K562 (cell line): Measurements from ENCODE around the gene SH3D19. TPM values are rescaled to one million over a fixed set of nuclear protein-coding genes. Genes with fewer than 3 reads are reported as not detected.

Experiments
- ATAC-seq: fragments of 200-7000 bp; cut with Tn5 transposase; 3 replicates; pipeline ENCODE4 v1.9.1; 2020; ENCODE audit warnings: moderate library complexity
- BruUV-seq: library from RNA; stranded (reverse); fragments of 400-500 nt; replicated peaks from 2 replicates; lab custom pipeline; 2021; lab: Mats Ljungman, UMichigan
- CTCF ChIA-PET: fragments of 300-600 bp; formaldehyde crosslinking; extraction: SDS; loops from one replicate; lab custom pipeline; 2021; ENCODE audit warnings: low intra/inter-chr PET ratio; lab: Yijun Ruan, JAX
- POLR2A ChIA-PET: fragments of 300-600, 350-650 bp; sonication (Branson Sonifier 250); formaldehyde crosslinking; extraction: SDS; loops from one replicate; lab custom pipeline; 2021; ENCODE audit warnings: antibody characterized with exemption, inconsistent platforms; lab: Yijun Ruan, JAX
- DNase-seq, 4 experiments: peaks; one replicate each; pipeline versions ENCODE4 v3.0.0 to v3.0.0-alpha.2; 2011 to 2018; ENCODE audit warnings: low spot score in 3 of 4, mixed read lengths in 3 of 4; ENCODE audit errors: extremely low read depth in 1 of 4
- FAIRE-seq: peaks from 2 replicates; lab custom pipeline; 2011; peaks lifted over from hg19 to GRCh38; lab: Jason Lieb, UNC
- H2AFZ ChIP-seq: 2 replicates; pipeline ENCODE4 v1.6.0; 2011; ENCODE audit warnings: low read depth, low read length, control low read depth, inconsistent platforms
- H3K27ac ChIP-seq: fragments of 200-600 bp; 3 replicates; pipeline ENCODE4 v1.8.0; 2011; ENCODE audit warnings: low read depth, mild to moderate bottlenecking, control low read depth, inconsistent platforms, low read length, moderate library complexity, mixed read lengths; ENCODE audit errors: extremely low read depth
- H3K27me3 ChIP-seq, 2 experiments: fragments of 300-600 bp in 1 of 2; 2 replicates in 1 of 2; 3 replicates in 1 of 2; pipeline versions ENCODE4 v1.6.0 to v1.8.0; 2011; ENCODE audit warnings: inconsistent platforms in 2 of 2, low read length in 2 of 2, mild to moderate bottlenecking in 1 of 2, mixed read lengths in 1 of 2, moderate library complexity in 1 of 2; ENCODE audit not compliant: control insufficient read depth in 2 of 2, insufficient read depth in 2 of 2
- H3K36me3 ChIP-seq: fragments of 300-600 bp; 3 replicates; pipeline ENCODE4 v1.8.0; 2011; ENCODE audit warnings: mild to moderate bottlenecking, low read length, inconsistent platforms; ENCODE audit not compliant: control insufficient read depth, insufficient read depth
- H3K4me1 ChIP-seq, 2 experiments: fragments of 200-600 bp in 1 of 2; replicated peaks in 1 of 2; 2 replicates in 1 of 2; 3 replicates in 1 of 2; pipeline versions ENCODE4 v1.5.1 to v1.8.0; 2011; ENCODE audit warnings: inconsistent platforms in 2 of 2, low read length in 2 of 2, mild to moderate bottlenecking in 1 of 2, mixed read lengths in 1 of 2, moderate library complexity in 1 of 2; ENCODE audit not compliant: control insufficient read depth in 2 of 2, insufficient read depth in 2 of 2
- H3K4me2 ChIP-seq: 2 replicates; pipeline ENCODE4 v1.6.1; 2011; ENCODE audit warnings: low read length, control low read depth, inconsistent platforms, mixed read lengths; ENCODE audit not compliant: insufficient read depth
- H3K4me3 ChIP-seq: fragments of 200-600 bp; sonication (generic), shearing (Covaris generic); 2 replicates; pipeline ENCODE4 v1.5.1; 2016; ENCODE audit warnings: control low read depth, inconsistent platforms
- H3K79me2 ChIP-seq: fragments of 200-600 bp; 3 replicates; pipeline ENCODE4 v1.8.0; 2011; ENCODE audit warnings: low read length, inconsistent platforms; ENCODE audit not compliant: control insufficient read depth, insufficient read depth
- H3K9ac ChIP-seq, 2 experiments: 2 replicates each; pipeline versions ENCODE4 v1.6.0 to v1.6.1; 2011; ENCODE audit warnings: low read depth in 2 of 2, low read length in 2 of 2, control low read depth in 1 of 2, inconsistent platforms in 1 of 2, mild to moderate bottlenecking in 1 of 2, mixed read lengths in 1 of 2; ENCODE audit not compliant: insufficient read depth in 1 of 2
- H3K9me1 ChIP-seq: one replicate; pipeline ENCODE4 v1.6.0; 2011; ENCODE audit warnings: inconsistent platforms, mild to moderate bottlenecking, low read length, moderate library complexity; ENCODE audit not compliant: control insufficient read depth, insufficient read depth
- H3K9me3 ChIP-seq: replicated peaks from 2 replicates; pipeline ENCODE4 v1.5.1; 2011; ENCODE audit warnings: low read depth, low read length, inconsistent platforms; ENCODE audit not compliant: control insufficient read depth, insufficient read depth
- H4K20me1 ChIP-seq: replicated peaks from 2 replicates; pipeline ENCODE4 v1.6.1; 2011; ENCODE audit warnings: low read length, inconsistent platforms, mixed read lengths; ENCODE audit not compliant: control insufficient read depth, insufficient read depth
- MNT ChIP-seq, 2 experiments: fragments of 450-650 bp; conservative IDR thresholded peaks; 2 replicates each; pipeline ENCODE4 v1.6.1; 2017; ENCODE audit warnings: mild to moderate bottlenecking in 2 of 2, moderate library complexity in 2 of 2
- NR2F6 ChIP-seq: fragments of 450-650 bp; formaldehyde crosslinking; IDR thresholded peaks from 2 replicates; pipeline ENCODE4 v1.4.0; 2020; ENCODE audit warnings: mild to moderate bottlenecking
- PCBP2 ChIP-seq: fragments of 200-400 bp; formaldehyde crosslinking; IDR thresholded peaks from 2 replicates; pipeline ENCODE4 v1.6.1; 2018; ENCODE audit warnings: low read length, low read depth, mild to moderate bottlenecking, moderate library complexity; ENCODE audit not compliant: poor library complexity, severe bottlenecking
- RBM25 ChIP-seq: fragments of 200-400 bp; formaldehyde crosslinking; IDR thresholded peaks from 2 replicates; pipeline ENCODE4 v1.6.1; 2018; ENCODE audit warnings: low read length, low read depth, moderate library complexity; ENCODE audit not compliant: severe bottlenecking
- WGBS: fragments of 100-300 bp; shearing (Covaris generic); methylation state at CpG from one replicate; pipeline ENCODE4 v1.1.6; 2016; ENCODE audit warnings: low coverage, mixed read lengths; ENCODE audit not compliant: insufficient coverage; ENCODE audit errors: missing lambda C conversion rate; 5-methylcytosine and 5-hydroxymethylcytosine counted together
- in situ Hi-C: fragments of 300-500 bp; cut with MboI; formaldehyde crosslinking; loops from 4 replicates; pipeline ENCODE4 v1.15.0; 2018; ENCODE audit warnings: inconsistent platforms, mixed read lengths
- intact Hi-C: fragments of 100-400 bp; cut with micrococcal nuclease; formaldehyde crosslinking; loops from 2 replicates; pipeline ENCODE4 v1.14.2; 2022
- polyA plus RNA-seq, 8 experiments: library from polyadenylated mRNA; depleted of rRNA in 4 of 8; stranded (reverse) in 5 of 8; unstranded in 3 of 8; fragments of >200 nt; fragmentation: Nextera tagmentation in 2 of 8; fragmentation: Illumina TruSeq in 1 of 8; extraction: Ambion mirVana in 2 of 8; extraction: Trizol in 1 of 8; gene quantifications; 2 replicates each; pipeline versions ENCODE4 v1.2.1 to v1.2.3, GENCODE V29; 2011 to 2014; ENCODE audit warnings: inconsistent platforms in 1 of 8, missing spikeins in 1 of 8
- total RNA-seq, 7 experiments: library from RNA; depleted of rRNA in 6 of 7; stranded (reverse); fragments of >200 nt in 6 of 7; fragmentation: Illumina TruSeq in 2 of 7; extraction: Trizol in 2 of 7; gene quantifications; 2 replicates each; pipeline versions ENCODE4 v1.2.1 to v1.2.3, GENCODE V29; 2011 to 2021; ENCODE audit warnings: low replicate concordance in 1 of 7

The SH3D19 gene
- total and polyA plus RNA-seq, 9 of the 15 experiments (the other 6 are each of a cell fraction or from before 2014, with no cell fraction given): 0.42 to 2.2 (median 1.1) TPM; not detected in 6

GRCh38 chr4:151100531-151100930, 224.9 kb downstream of the SH3D19 start:
- Histone ChIP-seq H3K4me3 (peak overlapping the region; percentile 85), H3K36me3 (peaks cover 56% of the 10 kb centered on the region), H3K79me2 (peaks cover 48% of the 10 kb centered on the region), H3K9ac (peak overlapping the region; percentile 84 to 99), H3K27ac (peak overlapping the region; percentile 89), H3K4me1 (peaks cover 7 to 8% of the 10 kb centered on the region in 2 experiments; a peak in 3 of 5 replicates), H3K4me2 (peak overlapping the region; percentile 100), H3K27me3 (no peaks in the 10 kb centered on the region), H2AFZ (no peak overlapping the region), H3K9me3 (no peaks in the 10 kb centered on the region; the same call in 1 of the 2 replicates)
- FAIRE-seq (no peak), ATAC-seq (0 out of 3 replicates have a peak, but pooled peaks have one; percentile 3), DNase-seq (no peak)
- intact Hi-C loops: no loop called here
- in situ Hi-C loops: no loop called here
- BruUV-seq: no TSS peak
- WGBS: 0% methylated on average over 3 of the region's 3 CpGs
- POLR2A ChIA-PET: interaction anchor here (0.7 to 4.1 kb wide), 4 partner anchors 11 to 782 kb away, joined by 3 to 22 read pairs (median 3); no protein-coding TSS in a partner anchor
- TF ChIP-seq MNT (conservative IDR thresholded peaks at IDR 0.05) (0 out of 4 replicates have a peak, but pooled peaks of 1 of the 2 experiments have one; percentile 19), RBM25 (no peak), PCBP2 (no peak), NR2F6 (CRISPR knock-in tag) (no peak)
- TF ChIP-seq, all 486 proteins: peak for 1
- CTCF ChIA-PET: no interaction called here
- Histone ChIP-seq H4K20me1 (peaks cover 15% of the 10 kb centered on the region; the same call in 1 of the 2 replicates), H3K9me1 (no peaks in the 10 kb centered on the region)
